Heart left ventricle (tissue), 16 donors: ENCODE results near the gene RABL6. TPM values are rescaled to one million over a fixed set of nuclear protein-coding genes. Genes with fewer than 3 reads are reported as not detected.
A peak's percentile ranks its signal among the peaks of the same experiment; 100 is the strongest.

Experiments
- ATAC-seq, 4 donors: fragments of 200-7000 bp; cut with Tn5 transposase; one replicate each; pipeline ENCODE4 v1.9.1; 2020 to 2022; ENCODE audit warnings: moderate library complexity in 4 of 4, mild to moderate bottlenecking in 3 of 4, moderate number of reproducible peaks in 1 of 4
- DNase-seq, 5 donors: peaks; one replicate each; pipeline ENCODE4 v3.0.0-alpha.2; 2020
- H3K27ac ChIP-seq, 12 donors: fragments of 200-600 bp; sonication (generic) in 4 of 12; one replicate each; pipeline versions ENCODE4 v1.5.0 to v1.8.0; 2016 to 2022; ENCODE audit warnings: mild to moderate bottlenecking in 2 of 12
- H3K27me3 ChIP-seq, 9 donors: fragments of 200-600 bp; sonication (generic) in 2 of 9; one replicate each; pipeline versions ENCODE4 v1.5.1 to v1.8.0; 2016 to 2022; ENCODE audit warnings: mild to moderate bottlenecking in 3 of 9
- H3K36me3 ChIP-seq, 9 donors: fragments of 200-600 bp; sonication (generic) in 2 of 9; one replicate each; pipeline versions ENCODE4 v1.5.0 to v1.8.0; 2018 to 2022; ENCODE audit warnings: mild to moderate bottlenecking in 2 of 9
- H3K4me1 ChIP-seq, 12 donors: fragments of 200-600 bp; sonication (generic) in 4 of 12; one replicate each; pipeline versions ENCODE4 v1.5.0 to v1.8.0; 2016 to 2022; ENCODE audit warnings: mild to moderate bottlenecking in 3 of 12
- H3K4me3 ChIP-seq, 12 donors: fragments of 200-600 bp; sonication (generic) in 4 of 12; one replicate each; pipeline versions ENCODE4 v1.5.0 to v1.8.0; 2017 to 2022; ENCODE audit warnings: mild to moderate bottlenecking in 9 of 12, moderate library complexity in 4 of 12
- H3K9me3 ChIP-seq, 12 donors: fragments of 200-600 bp; sonication (generic) in 4 of 12; one replicate each; pipeline versions ENCODE4 v1.5.0 to v1.8.0; 2016 to 2022; ENCODE audit warnings: mild to moderate bottlenecking in 1 of 12
- POLR2A ChIP-seq, 2 donors: fragments of 450-650 bp; IDR thresholded peaks; one replicate each; pipeline ENCODE4 v1.6.1; 2017; ENCODE audit warnings: antibody characterized with exemption in 2 of 2, mild to moderate bottlenecking in 2 of 2, moderate library complexity in 2 of 2
- WGBS, 4 donors: extraction: QIAGEN DNeasy Blood & Tissue Kit in 2 of 4; methylation state at CpG; one replicate each; pipeline versions ENCODE4 v1.1.5 to v1.1.7; 2013 to 2018; 5-methylcytosine and 5-hydroxymethylcytosine counted together
- intact Hi-C, 10 donors: fragments of 100-400 bp; cut with DNase I; formaldehyde crosslinking; loops; one replicate each; pipeline versions ENCODE4 v1.11.1 to v1.14.2; 2022
- polyA plus RNA-seq, 2 donors: library from polyadenylated mRNA; stranded (reverse); fragments of 200-250 nt; gene quantifications; one replicate each; pipeline ENCODE4 v1.2.3, GENCODE V29; 2013
- total RNA-seq, 9 donors: library from RNA; depleted of rRNA in 2 of 9; stranded (reverse); fragments of >200 nt in 2 of 9; fragmentation: NEBNext Ultra II Directional in 3 of 9; extraction: Animal tissue kit (Norgen Biotek cat#: 25700) in 3 of 9; gene quantifications; one replicate each; pipeline versions ENCODE4 v1.1.0 to v1.2.4, GENCODE V29; 2016 to 2023
- TF ChIP-seq, protein P1 (sequence below), 12 donors: fragments of 200-600 bp; sonication (generic) in 4 of 12; IDR thresholded peaks; one replicate each; pipeline versions ENCODE4 v1.5.0 to v1.8.0; 2018 to 2022; ENCODE audit warnings: antibody characterized with exemption in 12 of 12, mild to moderate bottlenecking in 5 of 12
- donor health status: ischemic (EF 13 %, LVEDD 7.1; RV severe dilation, severe dysfunction).
- donor health status: healthy with polysubstance abuse.
- donor health status: DM: no; HTN: yes; CAD: no.
- donor health status: DM: no; HTN: no; CAD: no.
- donor health status: ischemic (EF 25% LVEDD 6.9; RV normal size, moderate dysfunction).
- donor health status: ischemic (EF 25% LVEDD 5.7; RV mildly dilated, moderate dysfunction).
- donor health status: healthy.
- donor health status: DM: yes; HTN: yes; CAD: no.
- donor health status: ischemic (EF 35%, LVEDD 5.7; RV mildly dilated, moderate dysfunction).
- donor health status: nonischemic (EF 11% LVEDD 7.7; RV severe dilation, severe dysfunction).
- donor health status: DM: yes; HTN: yes; CAD: no.
- donor health status: PGD.
- donor health status: ischemic (EF 29% LVEDD 5.4; RV normal size, mild dysfunction).
- donor health status: nonischemic (EF 23%, LVEDD 6.1; RV moderate dilation, normal function).

Gene RABL6
- total and polyA plus RNA-seq, 11 donors: 59.4 to 90.8 (median 71.6) TPM

DNA sequence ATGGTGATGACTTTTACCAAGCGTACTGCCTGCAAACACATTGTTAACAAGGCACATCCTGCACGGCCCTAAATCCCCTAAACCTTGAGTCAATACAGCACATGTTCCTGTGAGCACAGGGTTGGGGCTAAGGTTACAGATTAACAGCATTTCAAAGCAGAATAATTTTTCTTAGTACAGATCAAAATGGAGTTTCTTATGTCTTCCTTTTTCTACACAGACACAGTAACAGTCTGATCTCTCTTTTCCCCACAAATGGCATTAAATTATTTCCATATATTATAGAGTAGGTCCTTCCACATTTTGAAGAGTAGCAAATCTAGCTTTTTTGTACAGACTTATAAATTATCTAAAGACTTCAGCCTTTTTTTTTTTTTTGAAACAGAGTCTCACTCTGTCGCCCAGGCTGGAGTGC, 18.2 kb upstream of the RABL6 start:
- WGBS, 4 donors: 78 to 86% (median 82%) methylated on average over 3 of the region's 3 CpGs
- intact Hi-C loops: loop anchor here in 4 of 10 donors (2.0 to 10.0 kb wide), 6 partner anchors 245 to 445 kb away; partner anchors contain the start of genes CYSRT1 (in 2 of the 4), RNF224 (in 2 of the 4), RNF208 (in 1 of the 4) and SLC34A3 (in 1 of the 4)
- DNase-seq (no peak), ATAC-seq (no peak)
- peaks cover 0 to 14% (median 0%) of the 10 kb centered on the region in 9 donors for H3K36me3 ChIP-seq
- H3K9me3 ChIP-seq: no peaks in the 10 kb centered on the region
- H3K4me3 ChIP-seq: no peak overlapping the region
- H3K4me1 ChIP-seq: peaks cover 6 to 44% (median 24%) of the 10 kb centered on the region in 12 donors
- TF ChIP-seq, protein P1, sequence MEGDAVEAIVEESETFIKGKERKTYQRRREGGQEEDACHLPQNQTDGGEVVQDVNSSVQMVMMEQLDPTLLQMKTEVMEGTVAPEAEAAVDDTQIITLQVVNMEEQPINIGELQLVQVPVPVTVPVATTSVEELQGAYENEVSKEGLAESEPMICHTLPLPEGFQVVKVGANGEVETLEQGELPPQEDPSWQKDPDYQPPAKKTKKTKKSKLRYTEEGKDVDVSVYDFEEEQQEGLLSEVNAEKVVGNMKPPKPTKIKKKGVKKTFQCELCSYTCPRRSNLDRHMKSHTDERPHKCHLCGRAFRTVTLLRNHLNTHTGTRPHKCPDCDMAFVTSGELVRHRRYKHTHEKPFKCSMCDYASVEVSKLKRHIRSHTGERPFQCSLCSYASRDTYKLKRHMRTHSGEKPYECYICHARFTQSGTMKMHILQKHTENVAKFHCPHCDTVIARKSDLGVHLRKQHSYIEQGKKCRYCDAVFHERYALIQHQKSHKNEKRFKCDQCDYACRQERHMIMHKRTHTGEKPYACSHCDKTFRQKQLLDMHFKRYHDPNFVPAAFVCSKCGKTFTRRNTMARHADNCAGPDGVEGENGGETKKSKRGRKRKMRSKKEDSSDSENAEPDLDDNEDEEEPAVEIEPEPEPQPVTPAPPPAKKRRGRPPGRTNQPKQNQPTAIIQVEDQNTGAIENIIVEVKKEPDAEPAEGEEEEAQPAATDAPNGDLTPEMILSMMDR (IDR thresholded peaks at IDR 0.05): no peak
- no peak for TF ChIP-seq POLR2A (IDR thresholded peaks at IDR 0.05)
- no peaks in the 10 kb centered on the region for H3K27me3 ChIP-seq
- H3K27ac ChIP-seq: peak overlapping the region in 3 of 12 donors; percentile 58 to 99 (median 98)

DNA sequence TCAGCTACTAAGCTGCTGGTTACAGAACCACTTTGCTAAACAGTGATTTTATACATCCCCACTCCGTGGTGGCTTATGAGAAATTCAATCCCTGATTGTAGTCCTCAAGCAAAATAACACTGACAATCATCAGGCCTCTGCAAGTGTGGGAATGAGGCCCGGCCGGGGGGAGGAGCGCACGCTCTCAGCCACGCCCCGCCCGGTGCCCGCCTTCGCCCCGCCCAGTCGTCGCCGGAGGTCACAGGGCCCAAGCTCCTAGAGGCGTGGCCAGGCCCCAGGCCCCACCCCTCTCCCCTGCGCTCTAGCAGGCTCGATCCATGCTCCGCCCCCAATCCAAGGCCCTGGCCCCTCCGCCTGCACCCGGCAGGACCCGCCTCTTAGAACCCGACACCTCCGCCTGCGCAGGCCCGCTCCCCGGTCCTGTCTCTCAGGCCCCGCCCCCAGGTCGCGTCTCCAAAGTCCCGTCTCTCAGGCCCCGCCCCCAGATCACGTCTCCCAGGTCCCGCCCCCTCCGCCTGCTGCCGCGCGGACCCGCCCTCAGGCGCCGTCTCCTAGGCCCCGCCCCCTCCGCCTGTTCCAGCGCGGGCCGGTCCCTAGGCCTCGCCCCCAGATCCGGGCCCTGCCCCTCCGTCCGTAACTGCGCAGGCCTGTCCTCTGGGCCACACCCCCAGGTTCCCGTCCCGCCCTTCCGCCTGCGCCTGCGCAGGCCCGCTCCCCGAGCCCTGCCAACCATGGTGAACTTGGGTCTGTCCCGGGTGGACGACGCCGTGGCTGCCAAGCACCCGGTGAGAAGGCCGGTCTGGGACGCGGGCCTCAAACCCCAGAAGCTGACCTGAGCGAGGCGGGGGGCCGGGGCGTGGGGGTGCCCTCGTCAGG, 16.9 kb upstream of the RABL6 start, which contains the start of gene TMEM141:
TMEM141 (plus strand) TSS at position 705 of the 876 bp plus-strand sequence; CDS start at position 732, 27 bp downstream.
- TF ChIP-seq, protein P1 (IDR thresholded peaks at IDR 0.05): no peak
- peak in 1 of 2 donors; percentile 82 for TF ChIP-seq POLR2A (IDR thresholded peaks at IDR 0.05)
- H3K27ac ChIP-seq: peak within 1 kb of the TSS; percentile 92 to 99 (median 96)
- peaks cover 6 to 56% (median 27%) of the 10 kb centered on the region in 12 donors for H3K4me1 ChIP-seq
- ATAC-seq (peak; percentile 95 to 96 (median 96)), DNase-seq (peak; percentile 100)
- peaks cover 0 to 14% (median 0%) of the 10 kb centered on the region in 9 donors for H3K36me3 ChIP-seq
- WGBS, 4 donors: 0 to 1% (median 1%) methylated on average over 11 to 70 of the region's 70 CpGs
- intact Hi-C loops: loop anchor here in 7 of 10 donors (1.0 to 10.0 kb wide), 8 partner anchors 54 to 308 kb away; partner anchors contain the start of genes PHPT1 (in 6 of the 7), FBXW5 (in 5 of the 7), AJM1 (in 2 of the 7) and C8G (in 2 of the 7)
- no peaks in the 10 kb centered on the region for H3K9me3 ChIP-seq
- H3K4me3 ChIP-seq: peak within 1 kb of the TSS; percentile 68 to 94 (median 82)
- H3K27me3 ChIP-seq: no peaks in the 10 kb centered on the region

DNA sequence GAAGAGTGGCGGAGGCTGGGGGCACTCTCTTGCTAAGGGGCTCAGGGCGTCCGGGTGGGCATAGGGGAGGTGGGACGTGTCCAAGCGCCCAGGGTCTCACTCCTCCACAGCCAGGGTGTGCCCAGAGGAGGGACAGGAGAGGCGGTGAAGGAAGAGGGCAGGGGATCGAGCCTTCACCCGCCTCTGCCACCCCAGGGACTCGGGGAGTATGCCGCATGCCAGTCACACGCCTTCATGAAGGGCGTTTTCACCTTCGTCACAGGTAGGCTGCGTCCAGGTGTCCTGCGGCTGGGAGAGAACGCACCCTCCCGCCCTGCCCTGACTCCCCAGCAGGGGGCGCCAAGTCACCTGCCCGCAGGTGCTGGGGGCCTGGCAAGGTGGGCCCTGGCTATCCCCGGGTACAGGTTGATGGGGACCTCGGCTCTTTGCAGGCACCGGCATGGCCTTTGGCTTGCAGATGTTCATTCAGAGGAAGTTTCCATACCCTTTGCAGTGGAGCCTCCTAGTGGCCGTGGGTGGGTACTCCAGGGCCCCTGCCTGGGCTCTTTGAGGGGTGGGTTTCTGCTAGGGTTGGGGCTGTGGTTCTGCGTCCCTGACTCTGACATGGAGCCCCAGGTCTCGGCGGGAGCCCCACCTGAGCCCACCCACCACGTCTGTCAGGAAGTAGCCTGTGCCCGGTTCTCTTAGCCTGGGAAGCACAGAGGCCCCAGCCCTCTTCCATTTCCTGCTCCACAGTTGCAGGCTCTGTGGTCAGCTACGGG, 16.1 kb upstream of the RABL6 start:
- TF ChIP-seq, protein P1 (IDR thresholded peaks at IDR 0.05): peak; percentile 77 to 92 (median 88)
- TF ChIP-seq POLR2A (IDR thresholded peaks at IDR 0.05): no peak
- intact Hi-C loops: loop anchor here in 7 of 10 donors (1.0 to 10.0 kb wide), 8 partner anchors 53 to 309 kb away; partner anchors contain the start of genes PHPT1 (in 6 of the 7), FBXW5 (in 5 of the 7), AJM1 (in 2 of the 7) and C8G (in 2 of the 7)
- Histone ChIP-seq H3K36me3 (peaks cover 0 to 14% (median 0%) of the 10 kb centered on the region in 9 donors), H3K27ac (peak overlapping the region; percentile 92 to 99 (median 96)), H3K4me3 (peak overlapping the region; percentile 68 to 94 (median 82)), H3K4me1 (peaks cover 9 to 64% (median 32%) of the 10 kb centered on the region in 12 donors), H3K9me3 (no peaks in the 10 kb centered on the region), H3K27me3 (peaks cover 0 to 3% (median 0%) of the 10 kb centered on the region in 9 donors)
- DNase-seq (peak; percentile 54 to 82 (median 54)), ATAC-seq (peak in 3 of 4 donors; percentile 0)
- 1 to 5% (median 4%) methylated on average over 21 to 29 of the region's 29 CpGs for WGBS, 4 donors
